Esophagus squamous epithelium (tissue), 5 donors: Measurements from ENCODE around the gene SLC9A1. TPM values are rescaled to one million over a fixed set of nuclear protein-coding genes. Genes with fewer than 3 reads are reported as not detected.

Source experiments
- DNase-seq: peaks from one replicate; lab custom pipeline; 2025; lab: John Stamatoyannopoulos, UW
- H3K27ac ChIP-seq, 4 donors: fragments of 200-600 bp; sonication (generic); one replicate each; pipeline ENCODE4 v1.5.1; 2016 to 2019; ENCODE audit warnings: mild to moderate bottlenecking in 1 of 4
- H3K27me3 ChIP-seq, 4 donors: fragments of 200-600 bp; sonication (generic); 1 replicate in 3 of 4; 2 replicates in 1 of 4; pipeline versions ENCODE4 v1.5.1 to v1.6.0; 2017 to 2021; ENCODE audit warnings: antibody characterized with exemption in 1 of 4
- H3K36me3 ChIP-seq, 3 donors: fragments of 200-600 bp; sonication (generic); one replicate each; pipeline ENCODE4 v1.5.1; 2016 to 2019
- H3K4me1 ChIP-seq, 3 donors: fragments of 200-600 bp; sonication (generic); one replicate each; pipeline ENCODE4 v1.5.1; 2017 to 2019
- H3K4me3 ChIP-seq, 4 donors: fragments of 200-600 bp; sonication (generic); 1 replicate in 3 of 4; 2 replicates in 1 of 4; pipeline ENCODE4 v1.5.1; 2016 to 2019; ENCODE audit warnings: mild to moderate bottlenecking in 2 of 4, moderate library complexity in 1 of 4
- H3K9me3 ChIP-seq, 3 donors: fragments of 200-600 bp; sonication (generic); one replicate each; pipeline ENCODE4 v1.5.1; 2016 to 2019
- CTCF ChIP-seq, 6 experiments: fragments of 450-650 bp in 4 of 6; fragments of 200-600 bp in 2 of 6; sonication (generic) in 2 of 6; IDR thresholded peaks; one replicate each; pipeline ENCODE4 v1.5.1; 2016 to 2019; ENCODE audit warnings: antibody characterized with exemption in 6 of 6, mild to moderate bottlenecking in 4 of 6, moderate library complexity in 4 of 6
- POLR2A ChIP-seq, 4 donors: fragments of 450-650 bp; IDR thresholded peaks; one replicate each; pipeline ENCODE4 v1.6.1; 2017; ENCODE audit warnings: antibody characterized with exemption in 4 of 4, mild to moderate bottlenecking in 4 of 4, moderate library complexity in 3 of 4
- WGBS, 2 donors: methylation state at CpG; one replicate each; pipeline ENCODE4 v1.1.5; 2018; 5-methylcytosine and 5-hydroxymethylcytosine counted together
- intact Hi-C: fragments of 100-400 bp; cut with DNase I; formaldehyde crosslinking; loops from one replicate; pipeline ENCODE4 v1.15.0; 2022
- total RNA-seq, 4 donors: library from RNA; depleted of rRNA; stranded (reverse); fragments of >200 nt; gene quantifications; one replicate each; pipeline ENCODE4 v1.1.0, GENCODE V29; 2016
- donor health status: DM: yes; HTN: yes; CAD: no.

SLC9A1 gene
- total RNA-seq, 4 donors from 2014 or later: 11.4 to 18.8 (median 16.6) TPM

DNA sequence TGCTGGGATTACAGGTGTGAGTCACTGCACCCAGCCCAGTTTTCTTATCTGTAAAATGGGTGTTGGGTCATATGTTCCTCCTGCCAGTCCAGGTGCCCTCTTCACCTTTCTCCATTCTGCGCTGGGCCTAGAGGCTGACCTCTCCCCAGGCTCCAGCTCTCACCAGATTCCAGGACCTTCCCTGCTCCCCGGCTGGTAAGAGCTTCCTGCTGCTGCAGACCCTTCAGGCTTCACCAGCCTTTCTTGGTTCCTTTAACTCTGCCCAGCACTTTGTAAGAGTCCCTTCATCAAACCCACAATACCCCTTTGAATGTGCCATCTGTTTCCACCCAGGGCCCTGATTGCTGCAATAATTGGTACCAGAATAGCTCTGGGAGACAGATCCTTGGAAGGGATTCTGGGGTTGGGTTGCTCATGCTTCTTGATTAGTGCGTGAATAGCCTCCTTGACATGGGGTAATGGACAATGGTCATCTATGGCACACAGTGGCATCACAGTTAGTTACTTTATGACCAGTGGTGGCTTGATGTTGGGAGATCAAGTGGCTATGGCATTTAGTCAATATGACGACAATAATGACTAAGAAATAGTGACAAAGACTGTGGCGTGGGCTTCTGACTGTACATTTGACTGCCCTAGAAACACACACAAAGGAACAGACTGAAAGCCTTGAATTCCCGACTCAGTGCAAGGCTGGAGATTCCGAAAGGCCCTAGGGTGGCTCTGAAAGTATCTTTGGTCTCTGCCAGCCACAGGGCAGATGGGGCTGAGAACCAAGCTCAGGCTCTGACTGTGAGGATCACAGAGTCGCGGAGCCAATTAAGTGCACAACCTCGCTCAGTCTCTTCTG is 67.3 kb downstream of the SLC9A1 start:
- no peak for TF ChIP-seq CTCF (IDR thresholded peaks at IDR 0.05)
- TF ChIP-seq POLR2A (IDR thresholded peaks at IDR 0.05): no peak
- H3K4me1 ChIP-seq: no peaks in the 10 kb centered on the region
- DNase-seq: no peak
- peaks cover 0 to 3% (median 0%) of the 10 kb centered on the region in 4 donors for H3K27me3 ChIP-seq
- no peaks in the 10 kb centered on the region for H3K36me3 ChIP-seq
- no peak overlapping the region for H3K27ac ChIP-seq
- no peak overlapping the region for H3K4me3 ChIP-seq
- H3K9me3 ChIP-seq: peaks cover 0 to 5% (median 0%) of the 10 kb centered on the region in 3 donors
- 78 to 93% methylated on average over 6 to 9 of the region's 10 CpGs for WGBS, 2 donors
- intact Hi-C loops: no loop called here

DNA sequence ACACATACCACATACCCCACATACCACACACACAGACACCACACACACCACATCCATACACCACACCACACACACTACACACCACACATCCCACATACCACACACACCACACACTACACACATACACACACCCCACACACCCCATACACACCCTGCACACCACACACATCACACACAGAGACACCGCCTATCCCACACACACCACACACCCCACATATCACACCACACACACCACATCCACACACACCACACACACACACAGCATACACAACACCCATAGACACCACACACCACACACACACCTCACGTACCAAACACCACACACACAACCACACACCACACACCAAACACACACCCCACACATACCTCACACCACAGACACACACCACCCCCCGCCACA is 68.3 kb downstream of the SLC9A1 start:
- Histone ChIP-seq H3K4me3 (no peak overlapping the region), H3K27ac (no peak overlapping the region), H3K9me3 (peaks cover 0 to 5% (median 0%) of the 10 kb centered on the region in 3 donors), H3K27me3 (peaks cover 0 to 3% (median 0%) of the 10 kb centered on the region in 4 donors), H3K4me1 (no peaks in the 10 kb centered on the region), H3K36me3 (no peaks in the 10 kb centered on the region)
- intact Hi-C loops: no loop called here
- 89 to 100% methylated on average over 3 of the region's 3 CpGs for WGBS, 2 donors
- TF ChIP-seq POLR2A (IDR thresholded peaks at IDR 0.05): no peak
- no peak for DNase-seq

- no peaks in the 10 kb centered on the region for H3K4me1 ChIP-seq
- no peaks in the 10 kb centered on the region for H3K36me3 ChIP-seq
- no peak overlapping the region for H3K27ac ChIP-seq
- TF ChIP-seq CTCF (IDR thresholded peaks at IDR 0.05) (no peak), POLR2A (IDR thresholded peaks at IDR 0.05) (no peak)
- WGBS, 2 donors: 54 to 64% methylated on average over 3 of the region's 3 CpGs
- peaks cover 0 to 3% (median 0%) of the 10 kb centered on the region in 4 donors for H3K27me3 ChIP-seq
- intact Hi-C loops: no loop called here
- no peak overlapping the region for H3K4me3 ChIP-seq
- peaks cover 0 to 5% (median 0%) of the 10 kb centered on the region in 3 donors for H3K9me3 ChIP-seq
- DNase-seq: no peak
Measured at GRCh38 chr1:27086026-27086425, 68.9 kb downstream of the SLC9A1 start.

GRCh38 chr1:27084107-27084506 is 70.8 kb downstream of the SLC9A1 start:
- no peak for DNase-seq
- 63 to 90% methylated on average over 4 of the region's 4 CpGs for WGBS, 2 donors
- Histone ChIP-seq H3K4me3 (no peak overlapping the region), H3K36me3 (no peaks in the 10 kb centered on the region), H3K4me1 (no peaks in the 10 kb centered on the region), H3K9me3 (peaks cover 0 to 5% (median 0%) of the 10 kb centered on the region in 3 donors), H3K27me3 (peaks cover 0 to 3% (median 0%) of the 10 kb centered on the region in 4 donors), H3K27ac (no peak overlapping the region)
- TF ChIP-seq POLR2A (IDR thresholded peaks at IDR 0.05): no peak
- no peak for TF ChIP-seq CTCF (IDR thresholded peaks at IDR 0.05)
- intact Hi-C loops: no loop called here

GRCh38 chr1:27077968-27078367 is 77.0 kb downstream of the SLC9A1 start:
- 21 to 24% methylated on average over 5 to 7 of the region's 7 CpGs for WGBS, 2 donors
- Histone ChIP-seq H3K27ac (no peak overlapping the region), H3K9me3 (no peaks in the 10 kb centered on the region), H3K4me3 (no peak overlapping the region), H3K27me3 (no peaks in the 10 kb centered on the region), H3K4me1 (no peaks in the 10 kb centered on the region), H3K36me3 (no peaks in the 10 kb centered on the region)
- DNase-seq: no peak
- intact Hi-C loops: no loop called here
- no peak for TF ChIP-seq POLR2A (IDR thresholded peaks at IDR 0.05)
- no peak for TF ChIP-seq CTCF (IDR thresholded peaks at IDR 0.05)
